Ectodermal cell (in vitro differentiated cells): Measurements from ENCODE around the gene TMPRSS11B. TPM values are rescaled to one million over a fixed set of nuclear protein-coding genes. Genes with fewer than 3 reads are reported as not detected.
"Not testable (repeated sequence)": the region's sequence is repeated elsewhere in the genome, so short reads cannot be mapped to it uniquely, and the experiment has no call there.

Experiments
- H3K27ac ChIP-seq: 2 replicates; pipeline ENCODE4 v1.7.0; 2013; ENCODE audit warnings: mild to moderate bottlenecking, low read depth, low read length; ENCODE audit not compliant: insufficient read depth, poor library complexity, severe bottlenecking
- H3K27me3 ChIP-seq: 2 replicates; pipeline ENCODE4 v1.7.0; 2013; ENCODE audit warnings: mild to moderate bottlenecking, low read length; ENCODE audit not compliant: insufficient read depth, control insufficient read depth, poor library complexity, severe bottlenecking
- H3K36me3 ChIP-seq: one replicate; pipeline ENCODE4 v1.7.0; 2013; ENCODE audit warnings: low read length; ENCODE audit not compliant: control insufficient read depth, insufficient read depth
- H3K4me1 ChIP-seq: one replicate; pipeline ENCODE4 v1.7.0; 2013; ENCODE audit warnings: low read length; ENCODE audit not compliant: control insufficient read depth, insufficient read depth
- H3K4me3 ChIP-seq: 2 replicates; pipeline ENCODE4 v1.7.0; 2013; ENCODE audit warnings: low read depth, low read length, control low read depth; ENCODE audit not compliant: insufficient read depth
- H3K9me3 ChIP-seq: 2 replicates; pipeline ENCODE4 v1.7.0; 2013; ENCODE audit warnings: mild to moderate bottlenecking, low read length, moderate library complexity; ENCODE audit not compliant: control insufficient read depth
- WGBS, 2 experiments: methylation state at CpG; one replicate each; pipeline ENCODE4 v1.1.7; 2013; ENCODE audit warnings: missing lambda C conversion rate in 2 of 2; 5-methylcytosine and 5-hydroxymethylcytosine counted together
- polyA plus RNA-seq, 4 experiments: library from polyadenylated mRNA; stranded (reverse); fragments of 50-300 nt; gene quantifications; one replicate each; pipeline ENCODE4 v1.2.3, GENCODE V29; 2013

TMPRSS11B gene
- not detected for polyA plus RNA-seq (2013, experiment 1 of 4)
- polyA plus RNA-seq (2013, experiment 2 of 4) = not detected
- not detected for polyA plus RNA-seq (2013, experiment 3 of 4)
- polyA plus RNA-seq (2013, experiment 4 of 4) = not detected

GRCh38 chr4:68245594-68245993 lies at the start of gene TMPRSS11B:
TSS of gene TMPRSS11B (minus strand) at chr4:68245694. CDS start at chr4:68245558, 136 bp downstream.
- Histone ChIP-seq H3K4me3 (no peak within 1 kb of the TSS), H3K4me1 (no peaks in the 10 kb centered on the region), H3K36me3 (no peaks in the 10 kb centered on the region), H3K9me3 (no peaks in the 10 kb centered on the region), H3K27me3 (no peaks in the 10 kb centered on the region), H3K27ac (no peak within 1 kb of the TSS)
- 94 to 95% methylated on average over 6 of the region's 6 CpGs for WGBS, 2 experiments

- H3K4me3 ChIP-seq = no peak overlapping the region
- no peaks in the 10 kb centered on the region for H3K9me3 ChIP-seq
- WGBS, 2 experiments = 93 to 95% methylated on average over 1 of the region's 1 CpG
- no peaks in the 10 kb centered on the region for H3K27me3 ChIP-seq
- no peak overlapping the region for H3K27ac ChIP-seq
- peaks cover 4% of the 10 kb centered on the region for H3K4me1 ChIP-seq
- no peaks in the 10 kb centered on the region for H3K36me3 ChIP-seq
Observed at GRCh38 chr4:68291256-68291655, 45.8 kb upstream of the TMPRSS11B start.

- WGBS, 2 experiments = 61 to 74% methylated on average over 2 of the region's 2 CpGs
- Histone ChIP-seq H3K27ac (no peak overlapping the region), H3K27me3 (no peaks in the 10 kb centered on the region), H3K9me3 (no peaks in the 10 kb centered on the region), H3K36me3 (no peaks in the 10 kb centered on the region), H3K4me3 (no peak overlapping the region), H3K4me1 (peaks cover 4% of the 10 kb centered on the region)
Observed at GRCh38 chr4:68288393-68288740, 42.9 kb upstream of the TMPRSS11B start.

- Histone ChIP-seq H3K4me3 (no peak overlapping the region), H3K36me3 (no peaks in the 10 kb centered on the region), H3K4me1 (peaks cover 4% of the 10 kb centered on the region), H3K27me3 (no peaks in the 10 kb centered on the region), H3K27ac (no peak overlapping the region), H3K9me3 (no peaks in the 10 kb centered on the region)
- 82 to 90% methylated on average over 2 to 3 of the region's 3 CpGs for WGBS, 2 experiments
Observed at GRCh38 chr4:68287704-68288392, 42.4 kb upstream of the TMPRSS11B start.

GRCh38 chr4:68283714-68284113 lies 38.2 kb upstream of the TMPRSS11B start:
- Histone ChIP-seq H3K4me1 (peaks cover 4% of the 10 kb centered on the region), H3K27me3 (no peaks in the 10 kb centered on the region), H3K36me3 (no peaks in the 10 kb centered on the region), H3K9me3 (no peaks in the 10 kb centered on the region), H3K27ac (no peak overlapping the region), H3K4me3 (no peak overlapping the region)
- WGBS, 2 experiments = 94% methylated on average over 2 of the region's 3 CpGs; no CpG with 5 or more reads in 1 of the 2 experiments

- H3K4me3 ChIP-seq = no peak overlapping the region
- no peak overlapping the region for H3K27ac ChIP-seq
- H3K36me3 ChIP-seq = no peaks in the 10 kb centered on the region
- H3K4me1 ChIP-seq = peaks cover 1% of the 10 kb centered on the region
- H3K9me3 ChIP-seq = no peaks in the 10 kb centered on the region
- no peaks in the 10 kb centered on the region for H3K27me3 ChIP-seq
- 86 to 95% methylated on average over 2 of the region's 2 CpGs for WGBS, 2 experiments
Observed at GRCh38 chr4:68283095-68283494, 37.6 kb upstream of the TMPRSS11B start.

GRCh38 chr4:68281796-68282740 lies 36.6 kb upstream of the TMPRSS11B start:
- not testable (repeated sequence) for H3K4me3 ChIP-seq, H3K27me3 ChIP-seq, H3K4me1 ChIP-seq, H3K27ac ChIP-seq, H3K36me3 ChIP-seq, H3K9me3 ChIP-seq
- 94% methylated on average over 10 of the region's 10 CpGs for WGBS, 2 experiments

- Histone ChIP-seq H3K4me1 (peaks cover 4% of the 10 kb centered on the region), H3K9me3 (no peaks in the 10 kb centered on the region), H3K27ac (no peak overlapping the region), H3K36me3 (no peaks in the 10 kb centered on the region), H3K27me3 (no peaks in the 10 kb centered on the region), H3K4me3 (no peak overlapping the region)
- 89 to 90% methylated on average over 2 of the region's 2 CpGs for WGBS, 2 experiments
Observed at GRCh38 chr4:68278029-68278428, 32.5 kb upstream of the TMPRSS11B start.

- Histone ChIP-seq H3K4me3 (no peak overlapping the region), H3K9me3 (no peaks in the 10 kb centered on the region), H3K27me3 (no peaks in the 10 kb centered on the region), H3K36me3 (no peaks in the 10 kb centered on the region), H3K27ac (no peak overlapping the region), H3K4me1 (peaks cover 8% of the 10 kb centered on the region)
- 64 to 71% methylated on average over 2 of the region's 2 CpGs for WGBS, 2 experiments
Observed at GRCh38 chr4:68277627-68278026, 32.1 kb upstream of the TMPRSS11B start.

GRCh38 chr4:68272860-68273259 lies 27.4 kb upstream of the TMPRSS11B start:
- 20 to 32% methylated on average over 2 of the region's 2 CpGs for WGBS, 2 experiments
- Histone ChIP-seq H3K27me3 (no peaks in the 10 kb centered on the region), H3K27ac (no peak overlapping the region), H3K9me3 (no peaks in the 10 kb centered on the region), H3K4me1 (peaks cover 13% of the 10 kb centered on the region), H3K36me3 (no peaks in the 10 kb centered on the region), H3K4me3 (no peak overlapping the region)
